H1 (cell line): ENCODE measurements around the gene IDH3A. TPM values are rescaled to one million over a fixed set of nuclear protein-coding genes. Genes with fewer than 3 reads are reported as not detected.

Source experiments
- BACH1 ChIP-seq: IDR thresholded peaks from 2 replicates; pipeline ENCODE4 v1.6.1; 2012; ENCODE audit warnings: low read length, improper control_type of control experiment
- BRCA1 ChIP-seq: IDR thresholded peaks from 2 replicates; pipeline ENCODE4 v1.6.1; 2012; ENCODE audit warnings: low read depth, low read length, improper control_type of control experiment
- EP300 ChIP-seq, 2 experiments: IDR thresholded peaks; 1 replicate in 1 of 2; 2 replicates in 1 of 2; pipeline ENCODE4 v1.6.1; 2011 to 2012; ENCODE audit warnings: low read depth in 2 of 2, low read length in 2 of 2, mild to moderate bottlenecking in 2 of 2, borderline replicate concordance in 1 of 2, inconsistent platforms in 1 of 2, moderate library complexity in 1 of 2
- NRF1 ChIP-seq: IDR thresholded peaks from 2 replicates; pipeline ENCODE4 v1.6.1; 2011; ENCODE audit warnings: mild to moderate bottlenecking, low read depth, low read length, improper control_type of control experiment
- POLR2A ChIP-seq, 2 experiments: IDR thresholded peaks; 1 replicate in 1 of 2; 2 replicates in 1 of 2; pipeline ENCODE4 v1.6.1; 2011; ENCODE audit warnings: low read depth in 2 of 2, low read length in 2 of 2, mild to moderate bottlenecking in 2 of 2; ENCODE audit errors: control extremely low read depth in 1 of 2
- SP2 ChIP-seq: IDR thresholded peaks from 2 replicates; pipeline ENCODE4 v1.6.1; 2012; ENCODE audit warnings: mild to moderate bottlenecking, low read length, inconsistent platforms
- polyA plus RNA-seq, 7 experiments: library from polyadenylated mRNA; depleted of rRNA in 3 of 7; stranded (reverse) in 5 of 7; unstranded in 2 of 7; fragments of >200 nt in 5 of 7; fragments of 200-250 nt in 2 of 7; gene quantifications; 1 replicate in 5 of 7; 2 replicates in 1 of 7; 4 replicates in 1 of 7; pipeline versions ENCODE4 v1.2.1 to v1.2.3, GENCODE V29; 2011 to 2013; ENCODE audit warnings: missing spikeins in 2 of 7, mixed read lengths in 2 of 7
- total RNA-seq: library from RNA; stranded (reverse); fragmentation: NEBNext Ultra II Directional; extraction: Animal tissue kit (Norgen Biotek cat#: 25700); gene quantifications from 2 replicates; pipeline ENCODE4 v1.2.1, GENCODE V29; 2021
- TF ChIP-seq, protein P1 (sequence below): fragments of 300-600 bp; sonication (generic); IDR thresholded peaks from 2 replicates; pipeline ENCODE4 v1.7.1; 2012; ENCODE audit warnings: low read length, moderate library complexity, mild to moderate bottlenecking, inconsistent platforms; ENCODE audit not compliant: insufficient replicate concordance
- TF ChIP-seq, protein P2 (sequence below): IDR thresholded peaks from 2 replicates; pipeline ENCODE4 v1.6.1; 2012; ENCODE audit warnings: inconsistent platforms

IDH3A gene
- total and polyA plus RNA-seq, 2 of the 8 experiments (the other 6 are each of a cell fraction or from before 2014, with no cell fraction given) = 23.4 to 36.8 TPM

DNA sequence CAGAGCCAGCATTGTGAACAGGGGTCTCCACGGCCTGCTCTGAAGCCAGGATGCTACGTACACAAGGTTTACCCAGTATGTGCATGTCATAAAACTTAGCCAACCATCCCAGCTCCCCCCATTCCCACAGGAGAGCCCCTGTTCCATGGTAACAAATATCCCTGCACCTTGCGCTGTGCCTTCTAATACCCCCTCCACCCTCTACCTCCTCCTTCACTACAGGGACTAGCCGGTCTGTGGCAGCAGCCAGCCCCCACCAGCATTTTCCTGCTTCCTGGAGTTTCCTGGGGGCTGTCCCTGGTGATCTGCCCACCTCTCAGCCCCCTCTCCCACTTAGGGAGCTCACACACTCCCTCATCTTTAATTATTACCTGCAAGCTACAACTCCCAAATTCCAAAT lies 64.8 kb downstream of the IDH3A start (continued):
- TF ChIP-seq, protein P1, sequence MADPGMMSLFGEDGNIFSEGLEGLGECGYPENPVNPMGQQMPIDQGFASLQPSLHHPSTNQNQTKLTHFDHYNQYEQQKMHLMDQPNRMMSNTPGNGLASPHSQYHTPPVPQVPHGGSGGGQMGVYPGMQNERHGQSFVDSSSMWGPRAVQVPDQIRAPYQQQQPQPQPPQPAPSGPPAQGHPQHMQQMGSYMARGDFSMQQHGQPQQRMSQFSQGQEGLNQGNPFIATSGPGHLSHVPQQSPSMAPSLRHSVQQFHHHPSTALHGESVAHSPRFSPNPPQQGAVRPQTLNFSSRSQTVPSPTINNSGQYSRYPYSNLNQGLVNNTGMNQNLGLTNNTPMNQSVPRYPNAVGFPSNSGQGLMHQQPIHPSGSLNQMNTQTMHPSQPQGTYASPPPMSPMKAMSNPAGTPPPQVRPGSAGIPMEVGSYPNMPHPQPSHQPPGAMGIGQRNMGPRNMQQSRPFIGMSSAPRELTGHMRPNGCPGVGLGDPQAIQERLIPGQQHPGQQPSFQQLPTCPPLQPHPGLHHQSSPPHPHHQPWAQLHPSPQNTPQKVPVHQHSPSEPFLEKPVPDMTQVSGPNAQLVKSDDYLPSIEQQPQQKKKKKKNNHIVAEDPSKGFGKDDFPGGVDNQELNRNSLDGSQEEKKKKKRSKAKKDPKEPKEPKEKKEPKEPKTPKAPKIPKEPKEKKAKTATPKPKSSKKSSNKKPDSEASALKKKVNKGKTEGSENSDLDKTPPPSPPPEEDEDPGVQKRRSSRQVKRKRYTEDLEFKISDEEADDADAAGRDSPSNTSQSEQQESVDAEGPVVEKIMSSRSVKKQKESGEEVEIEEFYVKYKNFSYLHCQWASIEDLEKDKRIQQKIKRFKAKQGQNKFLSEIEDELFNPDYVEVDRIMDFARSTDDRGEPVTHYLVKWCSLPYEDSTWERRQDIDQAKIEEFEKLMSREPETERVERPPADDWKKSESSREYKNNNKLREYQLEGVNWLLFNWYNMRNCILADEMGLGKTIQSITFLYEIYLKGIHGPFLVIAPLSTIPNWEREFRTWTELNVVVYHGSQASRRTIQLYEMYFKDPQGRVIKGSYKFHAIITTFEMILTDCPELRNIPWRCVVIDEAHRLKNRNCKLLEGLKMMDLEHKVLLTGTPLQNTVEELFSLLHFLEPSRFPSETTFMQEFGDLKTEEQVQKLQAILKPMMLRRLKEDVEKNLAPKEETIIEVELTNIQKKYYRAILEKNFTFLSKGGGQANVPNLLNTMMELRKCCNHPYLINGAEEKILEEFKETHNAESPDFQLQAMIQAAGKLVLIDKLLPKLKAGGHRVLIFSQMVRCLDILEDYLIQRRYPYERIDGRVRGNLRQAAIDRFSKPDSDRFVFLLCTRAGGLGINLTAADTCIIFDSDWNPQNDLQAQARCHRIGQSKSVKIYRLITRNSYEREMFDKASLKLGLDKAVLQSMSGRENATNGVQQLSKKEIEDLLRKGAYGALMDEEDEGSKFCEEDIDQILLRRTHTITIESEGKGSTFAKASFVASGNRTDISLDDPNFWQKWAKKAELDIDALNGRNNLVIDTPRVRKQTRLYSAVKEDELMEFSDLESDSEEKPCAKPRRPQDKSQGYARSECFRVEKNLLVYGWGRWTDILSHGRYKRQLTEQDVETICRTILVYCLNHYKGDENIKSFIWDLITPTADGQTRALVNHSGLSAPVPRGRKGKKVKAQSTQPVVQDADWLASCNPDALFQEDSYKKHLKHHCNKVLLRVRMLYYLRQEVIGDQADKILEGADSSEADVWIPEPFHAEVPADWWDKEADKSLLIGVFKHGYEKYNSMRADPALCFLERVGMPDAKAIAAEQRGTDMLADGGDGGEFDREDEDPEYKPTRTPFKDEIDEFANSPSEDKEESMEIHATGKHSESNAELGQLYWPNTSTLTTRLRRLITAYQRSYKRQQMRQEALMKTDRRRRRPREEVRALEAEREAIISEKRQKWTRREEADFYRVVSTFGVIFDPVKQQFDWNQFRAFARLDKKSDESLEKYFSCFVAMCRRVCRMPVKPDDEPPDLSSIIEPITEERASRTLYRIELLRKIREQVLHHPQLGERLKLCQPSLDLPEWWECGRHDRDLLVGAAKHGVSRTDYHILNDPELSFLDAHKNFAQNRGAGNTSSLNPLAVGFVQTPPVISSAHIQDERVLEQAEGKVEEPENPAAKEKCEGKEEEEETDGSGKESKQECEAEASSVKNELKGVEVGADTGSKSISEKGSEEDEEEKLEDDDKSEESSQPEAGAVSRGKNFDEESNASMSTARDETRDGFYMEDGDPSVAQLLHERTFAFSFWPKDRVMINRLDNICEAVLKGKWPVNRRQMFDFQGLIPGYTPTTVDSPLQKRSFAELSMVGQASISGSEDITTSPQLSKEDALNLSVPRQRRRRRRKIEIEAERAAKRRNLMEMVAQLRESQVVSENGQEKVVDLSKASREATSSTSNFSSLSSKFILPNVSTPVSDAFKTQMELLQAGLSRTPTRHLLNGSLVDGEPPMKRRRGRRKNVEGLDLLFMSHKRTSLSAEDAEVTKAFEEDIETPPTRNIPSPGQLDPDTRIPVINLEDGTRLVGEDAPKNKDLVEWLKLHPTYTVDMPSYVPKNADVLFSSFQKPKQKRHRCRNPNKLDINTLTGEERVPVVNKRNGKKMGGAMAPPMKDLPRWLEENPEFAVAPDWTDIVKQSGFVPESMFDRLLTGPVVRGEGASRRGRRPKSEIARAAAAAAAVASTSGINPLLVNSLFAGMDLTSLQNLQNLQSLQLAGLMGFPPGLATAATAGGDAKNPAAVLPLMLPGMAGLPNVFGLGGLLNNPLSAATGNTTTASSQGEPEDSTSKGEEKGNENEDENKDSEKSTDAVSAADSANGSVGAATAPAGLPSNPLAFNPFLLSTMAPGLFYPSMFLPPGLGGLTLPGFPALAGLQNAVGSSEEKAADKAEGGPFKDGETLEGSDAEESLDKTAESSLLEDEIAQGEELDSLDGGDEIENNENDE = no peak
- TF ChIP-seq, protein P2, sequence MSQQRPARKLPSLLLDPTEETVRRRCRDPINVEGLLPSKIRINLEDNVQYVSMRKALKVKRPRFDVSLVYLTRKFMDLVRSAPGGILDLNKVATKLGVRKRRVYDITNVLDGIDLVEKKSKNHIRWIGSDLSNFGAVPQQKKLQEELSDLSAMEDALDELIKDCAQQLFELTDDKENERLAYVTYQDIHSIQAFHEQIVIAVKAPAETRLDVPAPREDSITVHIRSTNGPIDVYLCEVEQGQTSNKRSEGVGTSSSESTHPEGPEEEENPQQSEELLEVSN = no peak
- no peak for TF ChIP-seq EP300 (IDR thresholded peaks at IDR 0.05; ENCODE audit: borderline replicate concordance in 1 of 2, low read depth in 2 of 2, low read length in 2 of 2)
- no peak for TF ChIP-seq NRF1
- no peak for TF ChIP-seq SP2
- no peak for TF ChIP-seq BRCA1
- TF ChIP-seq BACH1 = no peak
- TF ChIP-seq POLR2A (IDR thresholded peaks at IDR 0.05; ENCODE audit: control extremely low read depth in 1 of 2, low read depth in 2 of 2, low read length in 2 of 2) = no peak
